Lung (tissue), 12 donors: ENCODE measurements around the gene ZXDC. TPM values are rescaled to one million over a fixed set of nuclear protein-coding genes. Genes with fewer than 3 reads are reported as not detected.

ENCODE experiments used
- ATAC-seq: fragments of 200-7000 bp; cut with Tn5 transposase; one replicate; pipeline ENCODE4 v1.9.1; 2020; ENCODE audit warnings: moderate number of reproducible peaks; ENCODE audit not compliant: insufficient read depth, low FRiP score
- DNase-seq, 3 donors: peaks; one replicate each; pipeline ENCODE4 v3.0.0-alpha.2; 2013 to 2017
- H3K27ac ChIP-seq, 2 donors: one replicate each; pipeline ENCODE4 v1.5.1; 2013; ENCODE audit warnings: mild to moderate bottlenecking in 2 of 2, moderate library complexity in 2 of 2, control low read depth in 1 of 2, inconsistent platforms in 1 of 2, low read depth in 1 of 2, low read length in 1 of 2
- H3K27me3 ChIP-seq, 3 donors: one replicate each; pipeline ENCODE4 v1.5.1; 2013; ENCODE audit warnings: low read length in 2 of 3; ENCODE audit not compliant: control insufficient read depth in 3 of 3, insufficient read depth in 3 of 3
- H3K36me3 ChIP-seq, 4 donors: one replicate each; pipeline ENCODE4 v1.5.1; 2013; ENCODE audit warnings: low read length in 4 of 4, mild to moderate bottlenecking in 1 of 4, moderate library complexity in 1 of 4; ENCODE audit not compliant: control insufficient read depth in 4 of 4, insufficient read depth in 4 of 4
- H3K4me1 ChIP-seq, 5 donors: one replicate each; pipeline ENCODE4 v1.5.1; 2013; ENCODE audit warnings: low read length in 5 of 5, mild to moderate bottlenecking in 2 of 5, moderate library complexity in 1 of 5; ENCODE audit not compliant: control insufficient read depth in 5 of 5, insufficient read depth in 5 of 5
- H3K4me3 ChIP-seq: one replicate; pipeline ENCODE4 v1.5.1; 2013; ENCODE audit warnings: mild to moderate bottlenecking, control low read depth, moderate library complexity
- H3K9ac ChIP-seq, 2 donors: one replicate each; pipeline ENCODE4 v1.5.1; 2013; ENCODE audit warnings: low read length in 2 of 2, control low read depth in 1 of 2; ENCODE audit not compliant: insufficient read depth in 1 of 2
- H3K9me3 ChIP-seq, 4 donors: one replicate each; pipeline ENCODE4 v1.5.1; 2013; ENCODE audit warnings: low read length in 3 of 4, mild to moderate bottlenecking in 1 of 4, moderate library complexity in 1 of 4; ENCODE audit not compliant: control insufficient read depth in 4 of 4, insufficient read depth in 3 of 4
- WGBS, 2 donors: extraction: QIAGEN DNeasy Blood & Tissue Kit; methylation state at CpG; one replicate each; pipeline ENCODE4 v1.1.7; 2013; 5-methylcytosine and 5-hydroxymethylcytosine counted together
- polyA plus RNA-seq, 2 donors: library from polyadenylated mRNA; stranded (reverse); fragments of 200-250 nt; gene quantifications; one replicate each; pipeline ENCODE4 v1.2.1, GENCODE V29; 2013
- total RNA-seq, 2 donors: library from RNA; depleted of rRNA in 1 of 2; stranded (reverse); fragments of >200 nt in 1 of 2; gene quantifications; one replicate each; pipeline ENCODE4 v1.2.1, GENCODE V29; 2014 to 2021
- TF ChIP-seq, protein P1 (sequence below): IDR thresholded peaks from 2 replicates; pipeline ENCODE4 v1.5.1; 2012; ENCODE audit warnings: mild to moderate bottlenecking; ENCODE audit errors: control extremely low read depth, extremely low read depth
- donor health status: control.
- donor health status: control.
- donor health status: Bipolar disorder and iron deficiency.
- donor health status: healthy.
- donor health status: DM: yes; HTN: yes; CAD: no.

ZXDC gene
- total and polyA plus RNA-seq, 4 donors = 12.9 to 49.5 (median 29.8) TPM

- TF ChIP-seq, protein P1, sequence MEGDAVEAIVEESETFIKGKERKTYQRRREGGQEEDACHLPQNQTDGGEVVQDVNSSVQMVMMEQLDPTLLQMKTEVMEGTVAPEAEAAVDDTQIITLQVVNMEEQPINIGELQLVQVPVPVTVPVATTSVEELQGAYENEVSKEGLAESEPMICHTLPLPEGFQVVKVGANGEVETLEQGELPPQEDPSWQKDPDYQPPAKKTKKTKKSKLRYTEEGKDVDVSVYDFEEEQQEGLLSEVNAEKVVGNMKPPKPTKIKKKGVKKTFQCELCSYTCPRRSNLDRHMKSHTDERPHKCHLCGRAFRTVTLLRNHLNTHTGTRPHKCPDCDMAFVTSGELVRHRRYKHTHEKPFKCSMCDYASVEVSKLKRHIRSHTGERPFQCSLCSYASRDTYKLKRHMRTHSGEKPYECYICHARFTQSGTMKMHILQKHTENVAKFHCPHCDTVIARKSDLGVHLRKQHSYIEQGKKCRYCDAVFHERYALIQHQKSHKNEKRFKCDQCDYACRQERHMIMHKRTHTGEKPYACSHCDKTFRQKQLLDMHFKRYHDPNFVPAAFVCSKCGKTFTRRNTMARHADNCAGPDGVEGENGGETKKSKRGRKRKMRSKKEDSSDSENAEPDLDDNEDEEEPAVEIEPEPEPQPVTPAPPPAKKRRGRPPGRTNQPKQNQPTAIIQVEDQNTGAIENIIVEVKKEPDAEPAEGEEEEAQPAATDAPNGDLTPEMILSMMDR = no peak
- Histone ChIP-seq H3K9ac (no peak overlapping the region), H3K4me3 (no peak overlapping the region), H3K27ac (no peak overlapping the region), H3K36me3 (no peaks in the 10 kb centered on the region), H3K9me3 (peaks cover 0 to 4% (median 0%) of the 10 kb centered on the region in 4 donors), H3K4me1 (no peaks in the 10 kb centered on the region), H3K27me3 (peaks cover 3 to 11% (median 3%) of the 10 kb centered on the region in 3 donors)
- 59 to 73% methylated on average over 5 of the region's 5 CpGs for WGBS, 2 donors
- ATAC-seq (no peak), DNase-seq (no peak)
Observed at GRCh38 chr3:126417515-126417914, 58.2 kb downstream of the ZXDC start.

DNA sequence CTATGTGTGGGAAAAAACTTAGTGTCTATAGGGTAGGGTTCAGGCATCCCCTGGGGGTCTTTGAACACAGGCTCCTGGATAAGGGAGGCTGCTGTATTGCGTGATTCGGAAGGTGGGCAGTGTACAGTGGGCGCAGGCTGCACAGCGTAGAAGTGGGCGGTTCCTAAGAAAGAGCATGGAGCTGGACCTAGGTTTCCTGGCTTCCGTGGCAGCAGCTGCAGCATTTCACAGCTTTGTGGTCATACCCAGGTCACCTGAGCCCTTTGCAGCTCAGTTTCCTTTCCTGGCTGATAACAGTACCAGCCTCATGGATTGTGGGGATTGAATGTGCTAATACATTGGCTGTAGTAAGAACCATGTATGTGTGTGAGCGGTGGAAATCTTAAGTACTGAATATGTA is 58.7 kb downstream of the ZXDC start:
- no peak overlapping the region for H3K9ac ChIP-seq
- no peak for DNase-seq
- H3K27me3 ChIP-seq = peaks cover 3 to 11% (median 3%) of the 10 kb centered on the region in 3 donors
- H3K4me3 ChIP-seq = no peak overlapping the region
- ATAC-seq = no peak
- no peak overlapping the region for H3K27ac ChIP-seq
- no peaks in the 10 kb centered on the region for H3K36me3 ChIP-seq
- WGBS, 2 donors = 82 to 87% methylated on average over 7 of the region's 7 CpGs
- no peaks in the 10 kb centered on the region for H3K4me1 ChIP-seq
- TF ChIP-seq, protein P1 = no peak
- peaks cover 0 to 4% (median 0%) of the 10 kb centered on the region in 4 donors for H3K9me3 ChIP-seq

GRCh38 chr3:126415661-126416591 is 59.8 kb downstream of the ZXDC start:
- peaks cover 3 to 11% (median 3%) of the 10 kb centered on the region in 3 donors for H3K27me3 ChIP-seq
- no peak overlapping the region for H3K4me3 ChIP-seq
- no peaks in the 10 kb centered on the region for H3K4me1 ChIP-seq
- H3K27ac ChIP-seq = no peak overlapping the region
- WGBS, 2 donors = 41 to 59% methylated on average over 61 of the region's 61 CpGs
- peaks cover 0 to 4% (median 0%) of the 10 kb centered on the region in 4 donors for H3K9me3 ChIP-seq
- H3K36me3 ChIP-seq = no peaks in the 10 kb centered on the region
- no peak overlapping the region for H3K9ac ChIP-seq
- ATAC-seq (no peak), DNase-seq (peak in 1 of 3 donors; percentile 4)
- TF ChIP-seq, protein P1 = no peak
